DMS53 treated with DMSO at 0.1 percent for 48 hours (cell line): Measurements from ENCODE around the gene SCARB1.

Source experiments
- DNase-seq: peaks from one replicate; lab custom pipeline; 2025; ENCODE audit not compliant: unreplicated experiment; lab: John Stamatoyannopoulos, UW

The SCARB1 gene

GRCh38 chr12:124749725-124750124, 113.9 kb downstream of the SCARB1 start:
- DNase-seq: no peak

GRCh38 chr12:124747426-124748161, 116.1 kb downstream of the SCARB1 start:
- DNase-seq: peak; percentile 13

DNA sequence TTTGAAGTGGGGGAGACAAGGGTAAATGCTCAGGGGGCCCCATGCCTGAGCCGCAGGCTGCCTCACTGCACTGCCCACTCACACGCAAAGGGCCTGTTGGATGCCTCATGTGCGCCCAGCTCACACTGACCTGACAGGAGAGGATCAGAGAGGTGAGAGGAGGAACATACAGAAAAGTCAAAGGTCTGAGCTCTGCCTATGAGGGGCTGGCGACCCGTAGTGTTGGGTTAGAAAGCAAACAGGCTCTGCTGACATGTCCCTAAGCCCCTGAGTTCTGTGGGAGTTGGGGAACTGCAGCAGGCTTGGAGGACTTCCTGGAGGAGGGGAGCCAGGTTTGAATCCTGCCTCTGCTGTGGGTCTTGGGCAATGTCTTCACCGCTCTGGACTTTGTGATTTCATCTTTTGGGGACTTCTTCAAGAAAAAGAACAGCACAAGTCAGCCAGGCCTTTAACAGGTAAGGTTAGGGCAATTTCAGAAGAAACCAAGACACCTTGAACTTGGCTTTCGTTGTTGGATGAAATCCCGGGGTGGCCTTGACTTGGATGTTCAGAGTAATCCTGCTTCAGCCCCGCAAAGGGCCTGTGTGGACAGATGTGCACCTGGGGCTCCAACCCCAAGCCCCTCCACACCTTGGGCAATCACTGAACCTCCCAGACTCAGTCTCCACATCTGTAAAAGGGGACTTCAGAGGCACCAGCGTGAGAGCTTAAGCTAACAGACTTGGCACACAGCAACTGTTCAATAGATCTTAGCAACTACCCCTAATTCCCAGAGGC, 116.8 kb downstream of the SCARB1 start:
- no peak for DNase-seq

GRCh38 chr12:124745891-124746570, 117.6 kb downstream of the SCARB1 start:
- peak; percentile 57 for DNase-seq

DNA sequence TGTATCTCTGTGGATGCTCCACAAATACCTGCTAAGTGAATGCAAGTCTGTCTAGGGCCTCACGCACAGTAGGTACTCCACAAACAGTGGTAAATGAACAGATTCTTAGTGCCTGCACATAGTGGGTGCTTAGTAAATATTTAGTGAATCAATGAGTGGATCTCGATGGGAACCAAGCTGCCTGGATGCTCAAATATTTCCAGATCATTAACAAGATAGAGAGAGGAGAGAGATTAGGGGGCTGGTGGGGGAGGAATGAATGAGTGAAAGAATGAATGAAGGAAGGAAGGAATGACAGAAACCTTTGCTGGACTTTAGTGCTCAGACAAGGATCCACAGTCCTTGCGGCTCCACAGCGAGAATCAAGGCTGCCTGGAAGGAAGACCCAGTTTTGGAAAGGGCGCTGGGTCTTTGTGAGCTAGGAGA, 118.2 kb downstream of the SCARB1 start:
- DNase-seq: no peak

GRCh38 chr12:124744659-124745464, 118.8 kb downstream of the SCARB1 start:
- no peak for DNase-seq

DNA sequence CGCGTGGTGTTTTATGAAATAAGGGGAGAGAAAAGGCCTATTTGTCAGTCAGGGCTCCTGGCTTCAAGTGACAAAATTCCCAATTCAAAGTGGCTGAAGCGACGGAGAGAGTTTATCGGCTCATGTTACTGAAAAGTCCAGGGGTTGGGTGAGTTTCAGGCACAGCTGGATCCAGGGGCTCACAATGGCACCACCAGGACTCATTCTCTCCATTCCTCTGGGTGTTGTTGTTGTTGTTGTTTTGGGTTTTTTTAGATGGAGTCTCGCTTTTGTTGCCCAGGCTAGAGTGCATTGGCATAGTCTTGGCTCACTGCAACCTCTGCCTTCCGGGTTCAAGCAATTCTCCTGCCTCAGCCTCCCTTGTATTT, 119.4 kb downstream of the SCARB1 start:
- no peak for DNase-seq

DNA sequence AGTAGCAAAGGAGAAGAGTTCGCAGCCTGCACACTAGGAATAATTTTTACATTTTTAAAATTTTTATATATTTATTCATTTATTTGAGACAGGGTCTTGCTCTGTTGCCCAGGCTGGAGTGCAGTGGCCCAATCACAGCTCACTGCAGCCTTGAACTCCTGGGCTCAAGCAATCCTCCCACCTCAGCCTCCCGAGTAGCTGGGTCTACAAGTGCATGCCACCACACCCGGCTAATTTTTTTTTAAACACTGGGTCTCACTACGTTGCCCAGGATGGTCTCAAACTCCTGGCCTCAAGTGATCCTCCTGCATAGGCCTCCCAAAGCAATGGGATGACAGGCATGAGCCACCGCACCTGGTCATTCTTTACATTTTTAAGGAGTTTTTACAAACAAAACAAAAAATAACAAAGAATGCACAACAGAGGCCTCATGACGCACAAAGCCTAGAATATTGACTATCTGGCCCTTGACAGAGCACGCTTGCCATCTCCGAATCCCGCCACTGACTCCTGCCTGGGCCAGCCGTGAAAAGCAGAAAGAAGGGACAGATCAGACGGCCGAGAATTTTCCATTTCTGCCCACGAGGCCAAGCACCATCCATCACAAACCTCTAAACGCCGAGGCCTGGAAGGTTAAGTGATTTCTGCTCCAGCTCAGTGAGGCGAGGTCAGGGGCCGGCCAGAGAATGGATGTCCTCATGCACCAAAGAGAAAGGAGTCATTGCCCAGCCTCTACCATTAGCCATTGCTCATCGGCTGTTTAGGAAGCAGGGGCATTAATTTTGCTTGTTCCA, 120.0 kb downstream of the SCARB1 start:
- DNase-seq: no peak

GRCh38 chr12:124742678-124743077, 121.0 kb downstream of the SCARB1 start:
- no peak for DNase-seq

DNA sequence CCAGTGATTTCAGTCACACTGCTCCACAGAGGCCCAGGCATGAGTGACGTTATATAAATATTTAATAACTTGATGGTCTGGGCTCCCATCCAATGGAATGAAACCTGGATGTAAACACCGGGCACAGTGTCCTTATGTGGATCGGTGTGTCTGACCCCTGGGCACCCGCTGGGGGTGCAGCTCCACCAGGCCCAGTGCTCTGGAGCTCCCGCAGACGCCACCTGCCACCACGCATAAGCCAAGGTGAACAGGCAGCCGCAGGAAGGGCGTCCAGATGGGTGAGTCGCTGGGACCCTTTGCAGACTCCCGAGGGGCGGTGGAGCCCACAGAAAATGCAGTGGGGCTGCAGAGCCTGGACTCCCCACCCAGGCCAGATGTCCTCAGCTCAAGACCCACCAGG, 121.6 kb downstream of the SCARB1 start:
- DNase-seq: no peak

- DNase-seq: no peak
Observed at GRCh38 chr12:124741211-124741610, 122.5 kb downstream of the SCARB1 start.

DNA sequence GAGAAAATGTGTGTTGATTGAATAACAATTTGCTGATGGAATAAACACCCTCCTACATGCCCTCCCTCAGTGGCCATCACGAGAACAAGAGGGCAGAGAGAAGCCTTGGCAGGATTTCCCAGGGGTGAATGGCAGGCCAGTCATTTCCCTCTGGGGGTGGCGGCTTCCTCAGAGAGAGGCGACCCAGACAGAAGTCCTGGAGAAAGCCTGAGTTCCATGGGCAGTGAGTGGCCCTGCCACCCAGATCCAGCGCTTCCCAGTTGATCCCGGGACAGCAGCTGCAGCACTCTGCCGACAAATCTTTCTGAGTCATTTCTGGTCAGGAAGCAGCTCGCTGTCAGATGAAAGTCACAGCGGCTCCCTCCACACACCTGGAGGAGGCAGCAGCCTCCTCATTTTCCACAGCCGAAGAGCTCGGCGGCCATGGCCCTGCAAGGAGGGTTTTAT, 123.0 kb downstream of the SCARB1 start:
- DNase-seq: peak; percentile 33

DNA sequence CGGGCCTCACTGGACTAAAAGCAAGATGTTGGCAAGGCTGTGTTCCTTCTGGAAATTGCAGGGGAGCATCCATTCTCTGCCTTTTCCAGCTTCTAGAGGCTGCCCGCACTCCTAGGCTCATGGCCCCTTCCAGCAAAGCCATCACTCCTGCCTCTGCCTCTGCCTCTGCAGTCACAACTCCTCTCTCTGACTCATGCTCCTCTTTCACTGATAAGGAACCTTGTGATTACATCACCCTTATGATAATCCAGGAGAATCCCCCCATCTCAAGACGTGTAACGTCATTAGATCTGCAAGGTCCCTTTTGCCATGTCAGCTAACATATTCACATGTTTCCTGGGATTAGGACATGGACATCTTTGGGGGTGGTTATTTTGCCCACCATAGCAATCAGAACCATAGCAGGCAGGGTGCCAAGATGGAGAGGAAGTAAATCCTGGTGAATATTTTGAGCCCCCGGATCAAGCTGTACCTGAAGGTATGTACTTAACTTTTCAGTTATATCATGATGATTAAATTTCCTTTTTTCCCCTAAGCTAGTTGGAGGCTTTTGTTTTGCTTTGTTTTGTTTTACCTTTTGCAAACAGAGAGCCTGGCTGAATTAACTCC, 123.6 kb downstream of the SCARB1 start:
- no peak for DNase-seq

- no peak for DNase-seq
Observed at GRCh38 chr12:124738636-124739467, 124.8 kb downstream of the SCARB1 start.

GRCh38 chr12:124737772-124738635, 125.7 kb downstream of the SCARB1 start:
- no peak for DNase-seq

- DNase-seq: no peak
Observed at GRCh38 chr12:124737040-124737419, 126.6 kb downstream of the SCARB1 start.

GRCh38 chr12:124736115-124737039, 127.3 kb downstream of the SCARB1 start:
- no peak for DNase-seq
